Pancreas (tissue), 10 donors: ENCODE data around the gene GREM1. TPM values are rescaled to one million over a fixed set of nuclear protein-coding genes. Genes with fewer than 3 reads are reported as not detected.

ENCODE experiments used
- ATAC-seq, 4 donors: fragments of 200-7000 bp; cut with Tn5 transposase; one replicate each; pipeline versions ENCODE4 v1.8.0 to v1.9.1; 2020; ENCODE audit warnings: mild to moderate bottlenecking in 4 of 4, moderate library complexity in 4 of 4
- DNase-seq, 6 donors: peaks; one replicate each; pipeline ENCODE4 v3.0.0-alpha.2; 2020
- FAIRE-seq: peaks from 2 replicates; lab custom pipeline; 2012; peaks lifted over from hg19 to GRCh38; lab: Jason Lieb, UNC
- H3K27ac ChIP-seq, 4 donors: fragments of 200-600 bp; sonication (generic); 1 replicate in 3 of 4; 2 replicates in 1 of 4; pipeline versions ENCODE4 v1.5.0 to v1.8.0; 2020
- H3K27me3 ChIP-seq, 4 donors: fragments of 200-600 bp; one replicate each; pipeline ENCODE4 v1.8.0; 2021
- H3K36me3 ChIP-seq, 3 donors: fragments of 200-600 bp; sonication (generic) in 1 of 3; one replicate each; pipeline versions ENCODE4 v1.5.0 to v1.8.0; 2020 to 2021
- H3K4me1 ChIP-seq, 3 donors: fragments of 200-600 bp; one replicate each; pipeline ENCODE4 v1.8.0; 2021
- H3K4me3 ChIP-seq, 4 donors: fragments of 200-600 bp; sonication (generic) in 2 of 4; one replicate each; pipeline versions ENCODE4 v1.5.0 to v1.8.0; 2020 to 2021
- H3K9me3 ChIP-seq, 4 donors: fragments of 200-600 bp; one replicate each; pipeline ENCODE4 v1.8.0; 2021
- WGBS, 2 donors: extraction: QIAGEN DNeasy Blood & Tissue Kit; methylation state at CpG; one replicate each; pipeline ENCODE4 v1.1.7; 2013; 5-methylcytosine and 5-hydroxymethylcytosine counted together
- intact Hi-C, 3 donors: fragments of 100-400 bp; cut with DNase I; formaldehyde crosslinking; loops; one replicate each; pipeline versions ENCODE4 v1.11.1 to v1.14.2; 2022
- polyA plus RNA-seq, 2 donors: library from polyadenylated mRNA; stranded (reverse); fragments of 200-250 nt; gene quantifications; one replicate each; pipeline ENCODE4 v1.2.3, GENCODE V29; 2013
- total RNA-seq, 6 donors: library from RNA; stranded (reverse); fragmentation: NEBNext Ultra II Directional in 4 of 6; extraction: Animal tissue kit (Norgen Biotek cat#: 25700) in 4 of 6; gene quantifications; one replicate each; pipeline versions ENCODE4 v1.2.1 to v1.2.4, GENCODE V29; 2021 to 2023
- TF ChIP-seq, protein P1 (sequence below), 4 donors: fragments of 200-600 bp; sonication (generic) in 3 of 4; IDR thresholded peaks; one replicate each; pipeline versions ENCODE4 v1.5.0 to v1.8.0; 2021; ENCODE audit warnings: antibody characterized with exemption in 4 of 4
- donor health status: healthy with polysubstance abuse.
- donor health status: DM: no; HTN: no; CAD: no; lungs with moderate emphysema.
- donor health status: DM: no; HTN: no; CAD: no.
- donor health status: control.
- donor health status: control.
- donor health status: Bipolar disorder and iron deficiency.
- donor health status: DM: yes; HTN: yes; CAD: no.
- donor health status: DM: no; HTN: no; CAD: no.
- donor health status: DM: no; HTN: no; CAD: no.
- donor health status: DM: yes; HTN: yes; CAD: no.

GREM1 gene
- total and polyA plus RNA-seq, 8 donors = 0.24 to 4.8 (median 0.83) TPM

- no peak for DNase-seq
- Histone ChIP-seq H3K36me3 (no peaks in the 10 kb centered on the region), H3K9me3 (no peaks in the 10 kb centered on the region), H3K4me3 (no peak overlapping the region), H3K4me1 (no peaks in the 10 kb centered on the region), H3K27ac (no peak overlapping the region), H3K27me3 (no peaks in the 10 kb centered on the region)
- ATAC-seq = peak in 2 of 4 donors; percentile 43 to 53
- FAIRE-seq = no peak
- WGBS, 2 donors = 85% methylated on average over 8 of the region's 8 CpGs
- TF ChIP-seq, protein P1, sequence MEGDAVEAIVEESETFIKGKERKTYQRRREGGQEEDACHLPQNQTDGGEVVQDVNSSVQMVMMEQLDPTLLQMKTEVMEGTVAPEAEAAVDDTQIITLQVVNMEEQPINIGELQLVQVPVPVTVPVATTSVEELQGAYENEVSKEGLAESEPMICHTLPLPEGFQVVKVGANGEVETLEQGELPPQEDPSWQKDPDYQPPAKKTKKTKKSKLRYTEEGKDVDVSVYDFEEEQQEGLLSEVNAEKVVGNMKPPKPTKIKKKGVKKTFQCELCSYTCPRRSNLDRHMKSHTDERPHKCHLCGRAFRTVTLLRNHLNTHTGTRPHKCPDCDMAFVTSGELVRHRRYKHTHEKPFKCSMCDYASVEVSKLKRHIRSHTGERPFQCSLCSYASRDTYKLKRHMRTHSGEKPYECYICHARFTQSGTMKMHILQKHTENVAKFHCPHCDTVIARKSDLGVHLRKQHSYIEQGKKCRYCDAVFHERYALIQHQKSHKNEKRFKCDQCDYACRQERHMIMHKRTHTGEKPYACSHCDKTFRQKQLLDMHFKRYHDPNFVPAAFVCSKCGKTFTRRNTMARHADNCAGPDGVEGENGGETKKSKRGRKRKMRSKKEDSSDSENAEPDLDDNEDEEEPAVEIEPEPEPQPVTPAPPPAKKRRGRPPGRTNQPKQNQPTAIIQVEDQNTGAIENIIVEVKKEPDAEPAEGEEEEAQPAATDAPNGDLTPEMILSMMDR (IDR thresholded peaks at IDR 0.05) = no peak
- intact Hi-C loops = no loop called here
These were observed 33.8 kb upstream of the GREM1 start for GRCh38 chr15:32683906-32684584.

DNA sequence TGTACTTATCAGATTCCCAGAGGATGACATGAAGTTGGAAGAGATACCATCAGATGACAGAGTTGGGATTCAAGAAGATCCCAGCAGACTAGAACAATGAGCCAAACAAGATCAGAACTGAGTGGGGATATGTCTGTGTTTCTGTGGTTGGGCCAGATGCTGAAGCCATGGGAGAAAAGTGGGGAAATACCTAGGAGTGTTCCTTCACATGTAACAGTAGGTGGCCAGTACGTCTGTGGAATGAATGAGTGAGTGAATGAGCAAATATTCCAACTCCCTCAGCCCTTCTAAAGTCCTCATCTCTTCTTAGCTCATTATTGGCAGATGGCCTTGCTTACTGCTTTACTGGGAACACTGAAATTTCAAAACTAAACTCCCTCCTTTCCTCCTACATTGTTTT lies 32.2 kb upstream of the GREM1 start:
- DNase-seq (no peak), FAIRE-seq (no peak), ATAC-seq (peak in 1 of 4 donors; percentile 18)
- Histone ChIP-seq H3K27ac (no peak overlapping the region), H3K4me1 (no peaks in the 10 kb centered on the region), H3K4me3 (no peak overlapping the region), H3K9me3 (no peaks in the 10 kb centered on the region), H3K27me3 (no peaks in the 10 kb centered on the region), H3K36me3 (no peaks in the 10 kb centered on the region)
- TF ChIP-seq, protein P1 (IDR thresholded peaks at IDR 0.05) = no peak
- intact Hi-C loops = no loop called here
- 77 to 81% methylated on average over 1 of the region's 1 CpG for WGBS, 2 donors

GRCh38 chr15:32687556-32687955 lies 30.2 kb upstream of the GREM1 start:
- H3K27me3 ChIP-seq = no peaks in the 10 kb centered on the region
- H3K4me3 ChIP-seq = no peak overlapping the region
- no peaks in the 10 kb centered on the region for H3K36me3 ChIP-seq
- intact Hi-C loops = no loop called here
- H3K4me1 ChIP-seq = no peaks in the 10 kb centered on the region
- ATAC-seq = no peak
- 85 to 90% methylated on average over 5 of the region's 5 CpGs for WGBS, 2 donors
- DNase-seq = no peak
- no peaks in the 10 kb centered on the region for H3K9me3 ChIP-seq
- FAIRE-seq = no peak
- TF ChIP-seq, protein P1 (IDR thresholded peaks at IDR 0.05) = no peak
- H3K27ac ChIP-seq = no peak overlapping the region

DNA sequence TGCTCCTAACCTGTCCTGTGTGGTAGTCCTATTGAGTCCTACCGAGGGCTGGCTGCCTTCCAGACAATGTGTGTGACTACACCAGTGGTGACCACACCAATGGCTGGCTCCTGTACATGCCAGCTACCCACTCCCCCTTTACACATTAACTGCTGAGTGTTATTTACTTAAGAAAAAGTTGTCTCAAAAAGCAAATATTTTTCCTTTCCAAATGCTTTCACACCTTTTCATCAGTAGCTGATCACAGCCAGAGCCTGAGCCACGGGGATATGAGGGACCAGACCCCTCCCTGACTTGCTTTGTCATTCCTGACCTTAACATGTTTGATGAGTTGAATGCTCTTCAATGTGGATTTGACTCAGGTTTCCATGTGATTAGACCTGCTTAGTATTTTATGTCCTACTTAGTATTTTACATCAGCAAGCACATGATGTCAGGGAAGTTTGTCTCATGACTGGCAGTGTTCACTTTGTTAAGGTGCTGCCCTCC lies 29.6 kb upstream of the GREM1 start:
- no peaks in the 10 kb centered on the region for H3K9me3 ChIP-seq
- no peak overlapping the region for H3K4me3 ChIP-seq
- 16 to 17% methylated on average over 2 of the region's 2 CpGs for WGBS, 2 donors
- no peaks in the 10 kb centered on the region for H3K36me3 ChIP-seq
- H3K4me1 ChIP-seq = no peaks in the 10 kb centered on the region
- TF ChIP-seq, protein P1 (IDR thresholded peaks at IDR 0.05) = no peak
- ATAC-seq (peak; percentile 90 to 95 (median 94)), DNase-seq (peak; percentile 68 to 87 (median 81)), FAIRE-seq (no peak)
- no peaks in the 10 kb centered on the region for H3K27me3 ChIP-seq
- intact Hi-C loops = no loop called here
- H3K27ac ChIP-seq = no peak overlapping the region
